H1 (cell line): Measurements from ENCODE around the gene PACSIN1. TPM values are rescaled to one million over a fixed set of nuclear protein-coding genes. Genes with fewer than 3 reads are reported as not detected.

Experiments used
- CHD7 ChIP-seq: fragments of 300-600 bp; sonication (generic); IDR thresholded peaks from 2 replicates; pipeline ENCODE4 v1.7.1; 2012; ENCODE audit warnings: low read length, moderate library complexity, mild to moderate bottlenecking, inconsistent platforms; ENCODE audit not compliant: insufficient replicate concordance
- CTBP2 ChIP-seq: IDR thresholded peaks from 2 replicates; pipeline ENCODE4 v1.7.0; 2011; ENCODE audit warnings: borderline replicate concordance, mild to moderate bottlenecking, moderate library complexity, mixed read lengths, low read length; ENCODE audit not compliant: insufficient read depth, insufficient read length
- JUND ChIP-seq: IDR thresholded peaks from 2 replicates; pipeline ENCODE4 v1.6.1; 2011; ENCODE audit warnings: mild to moderate bottlenecking, improper control_type of control experiment, low read length
- SIX5 ChIP-seq: IDR thresholded peaks from 2 replicates; pipeline ENCODE4 v1.6.1; 2011; ENCODE audit warnings: mild to moderate bottlenecking, low read depth, low read length
- polyA plus RNA-seq, 7 experiments: library from polyadenylated mRNA; depleted of rRNA in 3 of 7; stranded (reverse) in 5 of 7; unstranded in 2 of 7; fragments of >200 nt in 5 of 7; fragments of 200-250 nt in 2 of 7; gene quantifications; 1 replicate in 5 of 7; 2 replicates in 1 of 7; 4 replicates in 1 of 7; pipeline versions ENCODE4 v1.2.1 to v1.2.3, GENCODE V29; 2011 to 2013; ENCODE audit warnings: missing spikeins in 2 of 7, mixed read lengths in 2 of 7
- total RNA-seq: library from RNA; stranded (reverse); fragmentation: NEBNext Ultra II Directional; extraction: Animal tissue kit (Norgen Biotek cat#: 25700); gene quantifications from 2 replicates; pipeline ENCODE4 v1.2.1, GENCODE V29; 2021

PACSIN1 gene
- total and polyA plus RNA-seq, 2 of the 8 experiments (the other 6 are each of a cell fraction or from before 2014, with no cell fraction given), result 5.9 to 11.1 TPM

- TF ChIP-seq SIX5 (no peak), CHD7 (no peak), JUND (no peak), CTBP2 (no peak)
Measured at GRCh38 chr6:34437644-34437970, 28.3 kb upstream of the PACSIN1 start (continued).
